Erythroblast (primary cell): ENCODE measurements around the gene CCDC201.

ENCODE experiments used
- DNase-seq, 2 experiments: peaks; one replicate each; lab custom pipeline; 2025; lab: John Stamatoyannopoulos, UW
- GATA1 ChIP-seq: IDR thresholded peaks from 2 replicates; pipeline ENCODE4 v1.6.1; 2011; ENCODE audit warnings: low read depth, mild to moderate bottlenecking, control low read depth, low read length, moderate library complexity
- POLR2A ChIP-seq: IDR thresholded peaks from 2 replicates; pipeline ENCODE4 v1.6.1; 2011; ENCODE audit warnings: mild to moderate bottlenecking, low read length

The CCDC201 gene

GRCh38 chr7:45889367-45890067, 16.6 kb upstream of the CCDC201 start:
- no peak for DNase-seq
- TF ChIP-seq POLR2A, result no peak
- TF ChIP-seq GATA1, result no peak

GRCh38 chr7:45888993-45889366, 16.1 kb upstream of the CCDC201 start:
- no peak for TF ChIP-seq GATA1
- no peak for TF ChIP-seq POLR2A
- DNase-seq, result no peak

- no peak for DNase-seq
Measured at GRCh38 chr7:45888185-45888992, 15.5 kb upstream of the CCDC201 start, which contains the start of gene IGFBP1. IGFBP1 (plus strand) TSS chr7:45888488; CDS start chr7:45888653, 165 bp downstream.

DNA sequence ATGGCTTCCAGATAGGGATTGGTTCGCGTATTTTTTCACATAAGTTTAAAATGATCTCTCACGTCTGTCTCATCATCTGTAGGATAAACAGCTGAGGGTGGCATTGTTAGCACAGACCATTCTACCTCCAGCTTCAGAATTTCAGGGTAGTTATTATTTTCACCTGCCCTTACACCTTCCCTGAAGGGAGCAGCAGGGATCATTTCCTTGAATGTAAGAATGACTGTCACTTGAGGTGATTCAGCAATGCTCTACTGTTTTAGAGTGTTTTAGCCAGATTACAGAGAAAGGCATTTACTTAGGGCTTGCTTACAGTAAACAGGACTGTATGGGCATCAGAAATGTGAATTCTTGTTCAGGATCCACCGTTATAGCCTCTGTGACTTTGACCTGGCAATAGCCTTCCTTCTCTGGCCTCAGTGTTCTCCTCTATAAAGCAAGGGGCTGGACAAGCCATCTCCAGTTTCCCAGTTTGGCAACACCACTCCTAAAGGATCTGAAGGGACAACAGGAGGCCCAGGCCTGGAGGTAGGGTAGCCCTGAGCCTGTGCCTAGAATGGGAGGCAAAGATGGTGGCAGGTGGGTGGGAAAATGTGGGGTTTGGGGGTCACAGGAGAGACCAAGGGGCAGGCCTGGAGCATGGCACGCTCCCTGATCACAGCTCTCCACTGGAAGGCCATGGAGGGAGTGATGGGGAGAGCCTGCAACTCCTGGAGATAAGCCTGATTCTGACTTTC, 14.2 kb upstream of the CCDC201 start:
- TF ChIP-seq GATA1 (no peak), POLR2A (no peak)
- DNase-seq, result no peak

More at GRCh38 chr7:45888185-45888992, 15.5 kb upstream of the CCDC201 start, which contains the start of gene IGFBP1:
- TF ChIP-seq POLR2A (no peak), GATA1 (no peak)

- no peak for DNase-seq
- TF ChIP-seq GATA1 (no peak), POLR2A (no peak)
Measured at GRCh38 chr7:45885264-45885882, 12.5 kb upstream of the CCDC201 start.

- TF ChIP-seq POLR2A (no peak), GATA1 (no peak)
- DNase-seq, result no peak
Measured at GRCh38 chr7:45884136-45884535, 11.3 kb upstream of the CCDC201 start.

GRCh38 chr7:45882465-45882810, 9.6 kb upstream of the CCDC201 start:
- TF ChIP-seq GATA1 (no peak), POLR2A (no peak)
- no peak for DNase-seq

DNA sequence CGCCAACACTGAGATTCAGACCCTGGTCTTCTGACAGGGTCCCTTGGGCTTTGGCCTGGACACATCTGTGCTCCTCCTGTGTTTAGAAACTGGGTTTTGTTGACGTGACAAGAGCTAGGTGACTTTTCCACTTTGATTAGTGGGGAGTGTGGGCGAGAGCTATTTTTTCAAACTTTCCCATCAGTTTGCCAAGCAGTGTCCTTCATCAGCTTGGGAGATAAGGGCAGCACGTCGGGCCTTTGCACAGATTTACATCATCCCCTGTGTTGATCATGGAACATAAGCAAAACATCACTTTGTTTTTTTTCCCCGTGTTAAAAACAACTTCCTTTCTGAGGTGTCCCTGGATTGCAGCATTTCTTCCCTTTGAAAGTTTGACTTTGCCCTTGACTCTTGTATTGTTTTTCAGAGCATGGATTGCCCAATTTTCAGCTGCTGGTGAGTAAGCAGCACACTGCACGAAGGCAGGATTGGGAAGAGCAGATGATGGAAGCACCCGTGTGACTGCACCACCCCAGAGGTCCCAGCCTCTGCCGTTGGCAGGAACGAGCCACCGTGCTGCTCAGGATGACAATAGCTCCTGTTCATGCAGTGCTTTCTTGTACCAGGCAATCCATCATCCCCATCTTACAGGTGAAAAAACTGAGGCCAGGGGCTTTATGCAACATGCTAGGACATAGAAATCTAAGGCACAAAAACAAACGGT, 9.0 kb upstream of the CCDC201 start:
- TF ChIP-seq POLR2A (no peak), GATA1 (no peak)
- DNase-seq, result no peak

- TF ChIP-seq POLR2A (no peak), GATA1 (no peak)
- no peak for DNase-seq
Measured at GRCh38 chr7:45881280-45881758, 8.4 kb upstream of the CCDC201 start.

DNA sequence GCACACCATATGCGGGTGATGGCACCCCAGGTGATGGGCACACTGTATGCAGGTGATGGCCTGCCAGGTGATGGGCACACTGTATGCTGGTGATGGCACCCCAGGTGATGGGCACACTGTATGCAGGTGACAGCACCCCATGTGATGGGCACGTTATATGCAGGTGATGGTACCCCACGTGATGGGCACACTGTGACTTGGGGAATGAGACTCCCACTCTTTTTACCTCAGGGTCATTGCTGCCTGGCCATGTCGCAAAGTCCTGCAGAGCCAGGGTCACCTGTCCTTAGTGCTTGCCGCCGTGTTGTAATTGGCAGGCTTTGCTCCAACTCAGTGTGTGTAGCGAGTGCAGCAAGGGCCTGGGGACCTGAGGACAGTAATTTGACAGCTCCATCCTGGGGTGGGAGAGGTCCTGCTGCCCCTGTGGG, 7.6 kb upstream of the CCDC201 start:
- no peak for TF ChIP-seq GATA1
- no peak for TF ChIP-seq POLR2A

DNA sequence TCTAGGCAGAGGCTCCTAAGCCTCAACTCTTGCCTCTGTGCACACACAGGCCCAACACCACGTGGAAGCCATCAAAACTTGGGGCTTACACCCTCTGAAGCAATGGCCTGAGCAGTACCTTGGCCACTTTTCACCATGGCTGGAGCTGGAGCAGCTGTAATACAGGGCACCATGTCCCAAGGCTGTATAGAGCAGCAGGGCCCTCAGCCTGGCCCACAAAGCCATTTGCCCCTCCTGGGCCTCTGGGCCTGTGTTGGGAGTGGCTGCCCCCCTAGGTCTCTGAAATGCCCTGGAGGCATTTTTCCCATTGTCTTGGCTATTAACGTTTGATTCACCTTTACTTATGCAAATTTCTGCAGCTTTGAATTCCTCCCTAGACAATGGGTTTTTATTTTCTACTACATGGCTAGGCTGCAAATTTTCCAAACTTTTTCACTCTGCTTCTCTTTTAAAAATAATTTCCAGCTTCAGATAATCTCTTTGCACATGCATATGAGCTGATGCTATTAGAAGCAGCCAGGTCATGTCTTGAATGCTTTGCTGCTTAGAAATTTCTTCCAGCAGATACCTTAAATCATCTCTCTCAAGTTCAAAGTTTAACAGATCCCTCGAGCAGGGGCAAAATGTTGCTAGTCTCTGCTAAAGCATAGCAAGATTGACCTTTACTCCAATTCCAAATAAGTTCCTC, 5.7 kb upstream of the CCDC201 start:
- no peak for DNase-seq
- no peak for TF ChIP-seq POLR2A
- TF ChIP-seq GATA1, result no peak

More for the DNA sequence above, 7.6 kb upstream of the CCDC201 start:
- no peak for DNase-seq

GRCh38 chr7:45876519-45876918, 3.6 kb upstream of the CCDC201 start:
- no peak for DNase-seq
- no peak for TF ChIP-seq GATA1
- no peak for TF ChIP-seq POLR2A
